Activated naive CD4-positive, alpha-beta T cell treated with anti-CD3 and anti-CD28 coated beads, Interleukin-2, amount 50 U/mL, for 72 hours (primary cell): Measurements from ENCODE around the gene WDR59. TPM values are rescaled to one million over a fixed set of nuclear protein-coding genes. Genes with fewer than 3 reads are reported as not detected.
"Not testable (repeated sequence)": the region's sequence is repeated elsewhere in the genome, so short reads cannot be mapped to it uniquely, and the experiment has no call there.

Experiments
- ATAC-seq, 2 donors: fragments of 150-1000 bp; cut with Tn5 transposase; 2 replicates each; pipeline ENCODE4 v1.10.0; 2021; ENCODE audit warnings: mild to moderate bottlenecking in 2 of 2, moderate library complexity in 2 of 2
- DNase-seq, 2 donors: peaks; one replicate each; pipeline ENCODE4 v3.0.0; 2021 to 2022; ENCODE audit warnings: low spot score in 2 of 2
- H3K27ac Mint-ChIP-seq, 2 donors: one replicate each; pipeline ENCODE4 v1.8.0; 2022; ENCODE audit warnings: mild to moderate bottlenecking in 2 of 2, mixed read lengths in 2 of 2
- H3K36me3 Mint-ChIP-seq, 2 donors: one replicate each; pipeline ENCODE4 v1.8.0; 2022; ENCODE audit warnings: mixed read lengths in 2 of 2
- H3K9me3 Mint-ChIP-seq, 2 donors: one replicate each; pipeline ENCODE4 v1.8.0; 2022; ENCODE audit warnings: mixed read lengths in 2 of 2
- total RNA-seq, 2 donors: library from RNA; stranded (reverse); gene quantifications; one replicate each; pipeline ENCODE4 v1.2.3, GENCODE V29; 2022

The WDR59 gene
- total RNA-seq, 2 donors from 2014 or later, result 75.8 to 110 TPM

DNA sequence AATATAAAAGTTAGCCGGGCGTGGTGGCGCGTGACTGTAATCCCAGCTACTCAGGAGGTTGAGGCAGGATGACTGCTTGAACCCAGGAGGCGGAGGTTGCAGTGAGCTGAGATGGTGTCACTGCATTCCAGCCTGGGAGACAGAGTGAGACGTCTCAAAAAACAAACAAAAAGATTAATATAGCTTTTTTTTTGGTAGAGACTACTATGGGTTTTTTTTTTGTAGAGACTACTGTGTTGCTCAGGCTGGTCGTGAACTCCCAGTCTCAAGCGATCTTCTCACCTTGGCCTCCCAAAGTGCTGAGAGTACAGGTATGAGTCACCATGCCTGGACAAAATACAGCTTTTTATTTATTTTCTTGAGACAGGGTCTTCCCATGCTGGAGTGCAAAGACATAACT is 34.1 kb upstream of the WDR59 start:
- DNase-seq (no peak), ATAC-seq (no peak)
- peaks cover 17 to 31% of the 10 kb centered on the region in 2 donors for H3K36me3 Mint-ChIP-seq
- no peak overlapping the region for H3K27ac Mint-ChIP-seq
- H3K9me3 Mint-ChIP-seq, result peaks cover 11 to 14% of the 10 kb centered on the region in 2 donors

DNA sequence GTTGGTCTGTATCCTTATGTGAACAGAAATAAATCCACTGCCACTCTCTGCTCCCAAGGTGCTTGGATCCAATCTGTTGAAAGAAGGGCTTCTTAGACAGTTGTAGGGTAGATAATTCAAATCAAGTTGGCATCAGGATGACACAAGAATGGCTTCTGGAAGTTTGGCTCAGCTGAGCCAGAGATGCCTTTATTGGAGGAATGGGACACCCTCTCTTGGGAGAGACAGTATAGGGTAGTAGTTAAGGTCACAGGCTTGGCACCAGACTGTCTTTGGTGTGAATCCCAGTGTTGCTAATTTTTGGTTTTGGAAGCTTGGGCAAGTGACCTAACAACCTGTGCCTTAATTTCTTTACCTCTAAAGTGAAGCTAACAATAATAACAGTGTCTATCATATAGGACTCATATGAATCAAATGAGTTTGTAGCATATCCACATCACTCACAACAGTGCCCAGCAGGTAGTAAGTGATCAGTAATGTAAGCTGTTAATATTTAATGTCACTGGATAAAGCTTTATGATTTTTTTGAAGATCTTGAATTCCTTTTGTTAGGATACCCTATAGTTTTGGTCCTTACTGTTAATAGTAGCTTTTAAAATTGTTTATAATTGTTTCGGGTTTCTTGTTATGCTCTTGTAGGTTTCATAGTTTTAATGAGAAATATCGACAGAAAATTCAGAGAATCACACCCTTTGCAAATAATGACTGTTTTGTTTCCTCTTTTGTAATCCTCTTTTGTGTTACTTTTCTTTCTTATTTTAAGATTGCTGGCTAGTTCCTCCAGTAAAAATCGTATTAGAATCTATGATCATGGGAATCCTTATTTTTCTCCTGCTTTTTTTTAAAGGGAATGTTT is 33.0 kb upstream of the WDR59 start:
- ATAC-seq, result no peak
- no peak for DNase-seq
- H3K27ac Mint-ChIP-seq, result no peak overlapping the region
- H3K36me3 Mint-ChIP-seq, result peaks cover 17 to 26% of the 10 kb centered on the region in 2 donors
- peaks cover 11 to 14% of the 10 kb centered on the region in 2 donors for H3K9me3 Mint-ChIP-seq

DNA sequence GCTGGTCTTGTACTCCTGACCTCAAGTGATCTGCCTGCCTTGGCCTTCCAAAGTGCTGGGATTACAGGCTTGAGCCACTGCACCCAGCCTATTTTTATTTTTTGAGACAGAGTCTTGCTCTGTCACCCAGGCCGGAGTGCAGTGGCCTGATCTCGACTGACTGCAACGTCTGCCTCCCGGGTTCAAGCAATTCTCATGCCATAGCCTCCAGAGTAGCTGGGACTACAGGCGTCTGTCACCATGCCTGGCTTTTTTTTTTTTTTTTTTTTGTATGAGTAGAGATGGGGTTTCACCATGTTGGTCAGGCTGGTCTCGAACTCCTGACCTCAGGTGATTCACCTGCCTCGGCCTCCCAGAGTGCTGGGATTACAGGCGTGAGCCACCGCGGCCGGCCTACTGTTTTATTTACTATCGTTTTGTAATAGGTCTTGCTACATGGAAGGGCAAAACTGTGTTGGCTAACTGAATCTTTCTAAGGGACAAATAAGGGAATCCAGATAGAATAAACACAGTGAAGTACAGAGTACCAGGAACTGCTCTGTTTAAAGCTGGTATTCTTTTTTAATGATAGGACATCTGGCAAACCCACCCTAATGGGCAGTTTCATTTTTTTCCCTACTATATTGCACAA is 31.6 kb upstream of the WDR59 start:
- ATAC-seq, DNase-seq: not testable (repeated sequence)

DNA sequence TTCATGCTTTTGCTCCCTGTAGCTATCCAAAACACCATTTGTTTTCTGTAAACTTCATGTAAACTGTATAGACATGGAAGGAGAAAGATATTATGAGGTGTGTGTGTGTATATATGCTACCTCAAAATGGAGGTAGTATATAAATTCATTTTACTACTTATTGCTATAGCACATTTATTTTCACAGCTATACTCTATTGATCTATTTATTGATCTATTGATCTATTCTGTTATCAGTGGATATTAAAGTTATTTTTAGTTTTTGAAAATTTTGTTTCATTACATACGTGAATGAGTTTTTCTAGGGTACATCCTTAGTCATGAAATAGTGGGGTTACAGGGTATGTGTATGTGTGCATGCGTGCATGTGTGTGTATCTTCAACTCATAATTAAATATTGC is 29.4 kb upstream of the WDR59 start:
- DNase-seq (no peak), ATAC-seq (no peak)
- peaks cover 0 to 12% of the 10 kb centered on the region in 2 donors for H3K36me3 Mint-ChIP-seq
- no peaks in the 10 kb centered on the region for H3K9me3 Mint-ChIP-seq
- H3K27ac Mint-ChIP-seq, result no peak overlapping the region

More for the DNA sequence above, 31.6 kb upstream of the WDR59 start:
- peaks cover 12 to 21% of the 10 kb centered on the region in 2 donors for H3K36me3 Mint-ChIP-seq
- not testable (repeated sequence) for H3K9me3 Mint-ChIP-seq, H3K27ac Mint-ChIP-seq

DNA sequence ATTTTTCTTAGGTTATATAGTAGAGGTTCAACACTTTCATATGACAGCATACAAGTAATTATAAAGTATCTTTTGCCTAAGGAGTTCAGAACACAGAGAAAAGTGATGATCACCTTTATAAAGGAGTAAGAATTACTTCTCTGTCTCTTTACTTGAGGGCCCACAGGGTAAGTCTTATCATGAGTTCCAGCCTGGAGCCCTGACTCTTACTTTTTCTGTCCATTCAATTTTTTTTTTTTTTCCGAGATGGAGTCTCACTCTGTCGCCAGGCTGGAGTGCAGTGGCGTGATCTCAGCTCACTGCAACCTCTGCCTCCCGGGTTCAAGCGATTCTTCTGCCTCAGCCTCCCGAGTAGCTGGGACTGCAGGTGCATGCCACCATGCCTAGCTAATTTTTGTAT is 28.2 kb upstream of the WDR59 start:
- H3K9me3 Mint-ChIP-seq, ATAC-seq, DNase-seq: not testable (repeated sequence)
- H3K36me3 Mint-ChIP-seq, result peaks cover 0 to 12% of the 10 kb centered on the region in 2 donors
- H3K27ac Mint-ChIP-seq, result peak overlapping the region in 1 of 2 donors; percentile 86

DNA sequence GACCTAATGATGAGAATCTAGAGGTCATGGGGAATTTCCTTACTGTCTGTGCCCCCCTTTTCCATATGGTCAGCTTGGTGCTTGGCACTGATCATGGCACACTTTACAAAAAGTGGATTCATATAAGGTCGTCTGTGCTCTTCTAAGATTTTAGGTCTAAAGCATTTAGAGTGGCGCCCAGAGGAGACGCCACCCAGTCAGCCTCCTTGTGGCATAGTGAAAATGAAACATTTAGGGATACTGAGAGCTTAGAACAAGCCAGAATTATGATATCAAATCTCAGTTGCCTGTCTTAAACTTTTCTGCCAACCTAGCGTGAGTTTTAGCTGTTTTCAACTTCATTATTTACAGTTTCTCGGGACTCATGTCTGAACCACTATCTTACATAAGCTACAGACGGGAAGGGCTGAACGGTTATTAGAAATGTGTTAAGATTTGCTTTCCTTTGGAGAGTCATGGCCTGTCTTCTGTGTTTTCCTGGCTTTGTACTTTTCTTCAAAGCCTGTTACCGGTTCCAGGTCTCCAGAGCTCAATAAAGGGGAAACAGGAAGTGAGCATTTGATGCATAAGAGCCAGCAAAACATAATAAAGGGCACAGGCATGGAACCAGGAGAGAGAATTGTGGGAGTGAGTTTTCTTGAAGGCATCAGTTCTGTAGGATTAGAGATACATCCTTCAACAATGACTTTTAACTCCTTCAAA is 27.6 kb upstream of the WDR59 start:
- ATAC-seq (peak; percentile 22 to 41), DNase-seq (no peak)
- H3K36me3 Mint-ChIP-seq, result peaks cover 0 to 12% of the 10 kb centered on the region in 2 donors
- no peaks in the 10 kb centered on the region for H3K9me3 Mint-ChIP-seq
- peak overlapping the region; percentile 86 to 94 for H3K27ac Mint-ChIP-seq

DNA sequence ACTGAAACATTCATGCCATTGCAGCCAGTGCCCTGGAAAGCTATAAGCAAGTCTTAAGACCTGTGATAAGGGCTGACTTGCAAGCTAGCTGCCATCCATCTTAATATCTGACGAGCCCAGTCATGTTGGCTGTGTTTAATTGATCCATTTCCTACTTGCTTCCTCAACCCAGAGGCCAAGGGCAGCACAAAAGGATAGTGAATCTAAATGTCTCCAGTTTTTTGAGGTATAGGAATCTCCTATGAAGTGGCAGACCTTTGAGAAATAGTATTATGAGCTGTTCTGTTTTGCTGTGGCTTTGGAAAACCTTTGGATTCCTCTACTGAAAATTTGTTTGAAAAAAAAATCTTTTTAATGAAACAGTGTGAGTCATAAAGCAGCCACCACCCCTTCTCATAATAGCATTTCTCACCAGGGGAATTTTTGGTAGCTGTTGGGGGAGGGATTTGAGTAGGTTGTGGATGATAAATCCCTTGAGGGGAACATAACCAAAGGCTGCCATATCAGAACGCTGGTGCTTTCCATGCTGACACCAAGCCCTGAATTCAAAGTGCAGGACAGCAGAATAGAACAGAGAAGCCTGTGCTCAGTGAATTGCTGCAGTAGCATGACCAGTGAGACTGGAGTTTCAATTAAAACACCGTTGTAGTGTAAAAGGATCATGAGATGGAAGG is 26.8 kb upstream of the WDR59 start:
- DNase-seq, result peak in 1 of 2 donors; percentile 57
- Mint-ChIP-seq H3K27ac (peak overlapping the region; percentile 86 to 95), H3K9me3 (no peaks in the 10 kb centered on the region)

DNA sequence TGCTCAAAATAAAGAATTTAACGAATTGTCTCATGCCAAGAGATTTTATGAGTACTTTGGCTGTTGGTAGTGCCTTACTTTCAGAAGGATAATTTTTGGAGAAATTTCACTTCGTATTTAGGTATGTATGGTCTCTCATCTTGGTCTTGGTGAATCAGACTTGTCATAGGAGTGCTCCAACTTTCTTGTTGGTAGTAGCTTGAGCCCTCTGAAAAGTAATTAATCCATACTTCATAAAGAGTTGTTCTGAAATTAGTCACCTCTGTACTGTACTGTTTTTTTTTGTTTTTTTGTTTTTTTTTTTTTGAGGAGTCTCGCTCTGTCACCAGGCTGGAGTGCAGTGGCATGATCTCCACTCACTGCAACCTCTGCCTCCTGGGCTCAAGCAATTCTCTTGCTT is 25.5 kb upstream of the WDR59 start:
- H3K27ac Mint-ChIP-seq, result peak overlapping the region in 1 of 2 donors; percentile 77
- ATAC-seq (peak; percentile 19 to 54), DNase-seq (no peak)
- H3K36me3 Mint-ChIP-seq, result peaks cover 0 to 12% of the 10 kb centered on the region in 2 donors
- H3K9me3 Mint-ChIP-seq, result no peaks in the 10 kb centered on the region

More for the DNA sequence above, 26.8 kb upstream of the WDR59 start:
- H3K36me3 Mint-ChIP-seq, result peaks cover 0 to 12% of the 10 kb centered on the region in 2 donors
- ATAC-seq, result peak; percentile 92 to 94

DNA sequence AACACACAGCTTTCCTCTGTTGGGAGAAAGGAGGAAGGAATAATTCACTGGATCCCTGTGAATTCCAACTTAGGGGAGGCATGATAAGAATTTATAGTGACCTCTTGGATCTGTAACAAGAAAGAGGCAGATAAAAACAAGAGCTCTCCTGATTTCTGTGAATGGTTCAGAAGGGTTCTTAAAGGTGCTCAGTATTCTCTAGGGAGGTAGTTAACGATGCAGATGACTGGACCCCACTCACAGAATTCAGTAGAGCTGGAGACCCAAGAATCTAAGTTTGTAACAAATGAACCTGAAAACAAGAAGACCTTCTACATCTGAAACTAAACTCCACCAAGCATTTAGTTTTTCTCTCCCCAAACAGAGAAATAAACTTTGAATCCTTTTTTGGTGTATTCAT is 22.5 kb upstream of the WDR59 start:
- Mint-ChIP-seq H3K9me3 (no peaks in the 10 kb centered on the region), H3K36me3 (peaks cover 0 to 21% of the 10 kb centered on the region in 2 donors), H3K27ac (no peak overlapping the region)
- ATAC-seq (no peak), DNase-seq (no peak)

DNA sequence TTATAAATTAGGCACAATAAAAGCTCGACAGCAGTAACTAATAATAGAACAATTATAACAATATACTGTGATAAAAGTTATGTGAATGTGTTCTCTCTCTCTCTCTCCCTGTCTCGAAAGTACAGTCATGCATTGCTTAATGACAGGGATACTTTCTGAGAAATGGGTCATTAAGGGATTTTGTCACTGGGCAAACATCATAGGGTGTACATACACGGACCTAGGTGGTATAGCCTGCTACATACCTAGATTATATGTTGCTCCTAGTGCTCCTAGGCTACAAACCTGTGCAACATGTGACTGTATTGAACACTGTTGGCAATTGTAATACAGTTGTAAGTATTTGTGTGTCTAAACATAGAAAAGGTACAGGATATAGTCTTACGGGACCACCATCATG is 20.8 kb upstream of the WDR59 start:
- no peak for ATAC-seq
- Mint-ChIP-seq H3K36me3 (peaks cover 0 to 35% of the 10 kb centered on the region in 2 donors), H3K27ac (no peak overlapping the region)

DNA sequence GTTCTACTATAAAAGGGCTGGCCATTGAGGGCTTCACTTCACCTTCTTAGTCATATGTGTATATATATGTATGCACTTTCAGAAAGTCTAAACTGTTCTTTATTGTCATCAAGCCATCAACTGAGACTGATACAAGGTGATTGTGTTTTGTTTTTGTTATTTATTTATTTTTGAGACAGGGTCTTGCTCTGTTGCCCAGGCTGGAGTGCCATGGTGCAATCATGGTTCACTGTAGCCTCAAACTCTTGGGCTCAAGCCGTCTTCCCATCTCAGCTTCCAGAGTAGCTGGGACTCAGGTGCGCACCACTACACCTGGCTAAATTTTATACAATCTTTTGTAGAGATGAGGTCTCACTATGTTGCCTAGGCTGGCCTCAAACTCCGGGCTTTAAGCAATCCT is 19.5 kb upstream of the WDR59 start:
- H3K9me3 Mint-ChIP-seq, result no peaks in the 10 kb centered on the region
- H3K27ac Mint-ChIP-seq, result no peak overlapping the region
- DNase-seq (no peak), ATAC-seq (no peak)
- H3K36me3 Mint-ChIP-seq, result peaks cover 0 to 38% of the 10 kb centered on the region in 2 donors

More for the DNA sequence above, 20.8 kb upstream of the WDR59 start:
- no peak for DNase-seq
- no peaks in the 10 kb centered on the region for H3K9me3 Mint-ChIP-seq

DNA sequence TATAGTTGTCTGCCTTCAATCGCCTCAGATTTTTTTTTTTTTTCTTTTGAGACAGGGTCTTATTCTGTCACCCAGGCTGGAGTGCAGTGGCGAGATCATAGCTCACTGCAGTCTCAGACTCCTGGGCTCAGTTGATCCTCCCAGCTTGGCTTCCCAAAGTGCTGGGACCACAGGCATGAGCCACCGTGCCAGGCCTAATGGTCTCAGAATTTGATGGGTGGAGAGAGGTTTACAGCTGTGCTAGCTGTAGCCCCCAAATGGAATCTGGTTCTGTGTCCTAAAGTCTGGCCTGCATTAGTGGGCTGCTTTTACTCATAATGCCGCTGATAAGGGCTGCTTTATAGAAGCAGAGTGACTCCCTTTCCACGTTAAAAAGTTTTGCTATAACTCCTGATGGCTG is 19.0 kb upstream of the WDR59 start:
- Mint-ChIP-seq H3K27ac (peak overlapping the region in 1 of 2 donors; percentile 61), H3K36me3 (peaks cover 0 to 38% of the 10 kb centered on the region in 2 donors), H3K9me3 (no peaks in the 10 kb centered on the region)
- no peak for DNase-seq
- no peak for ATAC-seq

DNA sequence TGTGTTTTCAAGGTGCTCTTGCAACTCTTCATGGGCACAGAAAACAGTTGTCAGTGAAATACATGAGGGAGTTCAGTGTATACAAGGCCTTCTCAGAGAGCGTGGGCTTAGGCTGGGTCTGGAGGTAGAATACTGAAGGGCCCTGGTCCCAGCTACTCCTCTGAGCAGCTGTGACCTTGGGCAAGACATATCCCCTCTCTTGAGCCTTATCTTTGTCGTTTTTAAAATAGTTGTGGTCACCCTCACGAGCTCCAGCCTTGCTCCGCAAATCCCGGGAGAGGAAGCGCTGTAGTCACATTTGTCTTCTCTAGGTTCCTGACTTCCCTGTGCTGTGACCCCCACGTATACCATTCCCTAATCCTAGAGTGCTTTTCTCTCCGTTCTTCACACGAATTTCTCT is 17.6 kb upstream of the WDR59 start:
- Mint-ChIP-seq H3K36me3 (peaks cover 0 to 38% of the 10 kb centered on the region in 2 donors), H3K9me3 (no peaks in the 10 kb centered on the region), H3K27ac (no peak overlapping the region)
- ATAC-seq (no peak), DNase-seq (no peak)

DNA sequence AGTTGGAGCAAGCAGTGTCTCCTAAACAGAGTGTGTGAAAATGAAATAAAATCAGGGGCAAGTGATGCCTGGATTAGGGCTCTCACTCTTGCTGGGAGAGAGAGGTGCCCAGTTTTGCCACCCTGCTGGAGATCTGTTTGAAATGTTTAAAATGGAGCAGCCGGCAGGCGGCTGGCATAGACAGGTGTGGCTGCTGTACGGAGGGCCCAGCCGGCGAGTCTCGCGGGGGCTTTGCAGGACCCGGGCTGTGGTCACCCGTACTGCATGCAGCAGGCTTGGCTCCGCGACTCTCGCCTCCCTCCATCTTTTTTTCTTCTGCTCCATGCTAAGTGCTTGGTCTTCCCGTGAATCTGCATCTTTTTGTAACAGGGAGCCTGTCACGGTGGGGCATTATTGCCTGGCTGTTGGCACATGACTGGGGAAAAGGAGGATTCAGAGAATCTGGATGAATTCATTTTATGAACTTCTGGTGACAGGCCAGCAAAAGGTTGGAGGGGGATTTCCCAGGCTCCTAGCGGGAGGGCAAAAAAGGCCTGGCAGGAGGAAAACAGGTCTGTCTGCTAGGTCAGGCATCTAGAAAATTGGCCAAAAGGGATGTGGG is 15.7 kb upstream of the WDR59 start:
- peaks cover 0 to 4% of the 10 kb centered on the region in 2 donors for H3K9me3 Mint-ChIP-seq
- ATAC-seq (no peak), DNase-seq (no peak)
- peak overlapping the region in 1 of 2 donors; percentile 15 for H3K27ac Mint-ChIP-seq
- H3K36me3 Mint-ChIP-seq, result peaks cover 0 to 38% of the 10 kb centered on the region in 2 donors

DNA sequence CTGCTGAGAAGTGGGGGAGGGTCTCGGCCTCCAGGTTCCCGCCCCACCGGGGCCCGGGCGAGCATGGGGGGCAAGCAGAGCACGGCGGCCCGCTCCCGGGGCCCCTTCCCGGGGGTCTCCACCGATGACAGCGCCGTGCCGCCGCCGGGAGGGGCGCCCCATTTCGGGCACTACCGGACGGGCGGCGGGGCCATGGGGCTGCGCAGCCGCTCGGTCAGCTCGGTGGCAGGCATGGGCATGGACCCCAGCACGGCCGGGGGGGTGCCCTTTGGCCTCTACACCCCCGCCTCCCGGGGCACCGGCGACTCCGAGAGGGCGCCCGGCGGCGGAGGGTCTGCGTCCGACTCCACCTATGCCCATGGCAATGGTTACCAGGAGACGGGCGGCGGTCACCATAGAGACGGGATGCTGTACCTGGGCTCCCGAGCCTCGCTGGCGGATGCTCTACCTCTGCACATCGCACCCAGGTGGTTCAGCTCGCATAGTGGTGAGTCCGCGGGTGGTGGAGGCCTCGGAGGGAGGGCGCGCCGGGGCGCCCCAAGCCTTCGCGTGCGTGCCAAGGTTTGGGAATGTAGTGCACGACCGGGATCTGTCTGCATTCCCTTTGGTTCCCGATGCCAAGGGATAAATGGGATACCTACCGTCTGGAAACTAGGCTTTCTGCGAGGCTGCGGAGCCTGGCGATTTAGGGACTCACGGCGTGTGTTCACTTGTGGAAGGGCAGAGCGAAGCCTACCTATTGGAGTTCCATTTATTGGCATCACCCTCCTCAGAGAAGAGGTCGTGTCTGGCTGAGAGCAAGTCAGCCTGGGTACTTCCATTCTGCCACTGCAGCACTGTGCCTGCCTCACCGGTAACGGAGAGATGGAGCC is 14.9 kb upstream of the WDR59 start:
- ATAC-seq (peak; percentile 27 to 57), DNase-seq (peak; percentile 54 to 67)
- peak overlapping the region in 1 of 2 donors; percentile 72 for H3K27ac Mint-ChIP-seq

More for the DNA sequence above, 14.9 kb upstream of the WDR59 start:
- peaks cover 0 to 38% of the 10 kb centered on the region in 2 donors for H3K36me3 Mint-ChIP-seq
- peaks cover 0 to 4% of the 10 kb centered on the region in 2 donors for H3K9me3 Mint-ChIP-seq
